Measurements from ENCODE around the gene TCIRG1.

- no peak for TF ChIP-seq CTCF (IDR thresholded peaks at IDR 0.05 in 4 of 5, conservative IDR thresholded peaks at IDR 0.05 in 1 of 5)
- TF ChIP-seq POLR2A (IDR thresholded peaks at IDR 0.05): no peak
These were observed 16.3 kb upstream of the TCIRG1 start for GRCh38 chr11:68022531-68022930.
